DMS79 (cell line): ENCODE results near the gene MINDY3.
"Not testable (repeated sequence)": the region's sequence is repeated elsewhere in the genome, so short reads cannot be mapped to it uniquely, and the experiment has no call there.

ENCODE experiments used
- DNase-seq: peaks from one replicate; lab custom pipeline; 2025; lab: John Stamatoyannopoulos, UW

The MINDY3 gene

GRCh38 chr10:15856328-15857015 lies 3.8 kb downstream of the MINDY3 start:
- DNase-seq, result no peak

DNA sequence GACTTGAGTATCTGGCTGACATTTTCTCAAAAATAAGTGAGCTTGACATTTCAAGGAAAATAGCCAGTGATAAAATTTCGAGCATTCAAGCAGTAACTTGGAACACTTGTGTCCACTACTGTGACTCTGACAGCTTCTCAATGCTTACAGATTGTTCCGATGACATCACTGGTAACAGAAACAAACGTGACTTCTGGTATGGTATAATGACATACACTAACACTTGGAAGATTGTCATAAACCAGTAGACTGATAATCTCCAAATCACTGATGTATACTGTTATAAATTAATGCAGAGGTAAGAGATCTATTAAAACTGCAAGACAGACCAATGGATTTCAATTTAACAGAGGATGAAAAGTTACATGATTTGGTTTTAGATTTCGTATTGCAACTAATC lies 6.5 kb downstream of the MINDY3 start:
- no peak for DNase-seq

GRCh38 chr10:15852111-15852557 lies 8.2 kb downstream of the MINDY3 start:
- DNase-seq, result no peak

GRCh38 chr10:15850337-15850978 lies 9.8 kb downstream of the MINDY3 start:
- DNase-seq, result not testable (repeated sequence)

DNA sequence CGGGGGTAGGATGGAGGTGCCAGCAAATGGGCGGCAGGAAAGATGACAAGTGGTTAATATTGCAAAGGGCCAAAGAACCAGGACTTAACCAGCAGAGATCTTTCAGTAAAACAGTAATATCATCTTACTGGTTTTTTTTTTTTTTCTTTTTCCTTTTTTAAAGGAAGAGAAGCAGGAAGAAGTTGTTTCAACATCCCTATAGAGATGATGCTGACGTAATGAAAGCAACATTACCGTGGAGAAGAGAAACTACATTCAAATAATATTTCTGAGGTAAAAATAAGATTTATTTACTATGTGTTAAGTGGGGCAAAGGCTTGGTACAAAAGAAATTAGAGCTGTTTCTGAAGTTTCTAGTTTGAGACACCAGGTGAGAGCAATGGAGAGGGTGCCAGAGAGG lies 11.0 kb downstream of the MINDY3 start:
- no peak for DNase-seq

DNA sequence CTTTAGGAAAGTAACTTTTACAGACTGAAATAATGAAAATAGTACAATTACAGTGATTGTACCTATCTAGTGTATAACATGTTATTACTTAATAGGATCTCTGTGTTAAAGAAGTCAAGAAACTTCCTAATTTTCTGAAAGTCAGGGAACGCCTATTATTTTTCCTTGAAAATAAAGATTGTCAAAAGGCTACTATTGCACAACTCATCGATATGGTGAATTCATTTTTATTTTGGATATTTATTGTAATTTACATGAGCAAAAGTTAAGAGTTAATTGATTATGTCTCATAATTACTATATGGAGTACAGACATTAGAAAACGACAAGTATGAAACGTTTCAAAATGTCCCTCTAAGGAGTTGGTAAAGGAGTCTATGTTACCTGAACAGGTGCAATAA lies 12.8 kb downstream of the MINDY3 start:
- no peak for DNase-seq

DNA sequence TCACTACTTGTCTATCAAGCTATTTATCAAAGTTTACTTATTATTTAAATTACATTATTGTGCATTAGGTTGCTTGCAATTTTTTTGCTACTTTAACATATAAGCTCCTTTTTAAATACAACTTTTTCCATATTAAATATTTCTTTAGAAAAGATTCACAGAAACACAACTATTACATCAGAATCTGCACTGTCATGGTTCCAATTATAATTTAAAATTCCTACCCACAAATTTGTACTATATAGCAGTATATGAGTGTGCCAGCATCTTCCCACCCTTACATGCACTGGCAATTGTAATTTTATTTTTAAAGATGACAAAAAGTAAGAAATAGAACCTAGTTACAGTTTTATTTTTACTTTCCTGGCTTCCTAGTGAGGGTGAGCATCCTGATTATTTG lies 15.8 kb downstream of the MINDY3 start:
- no peak for DNase-seq

DNA sequence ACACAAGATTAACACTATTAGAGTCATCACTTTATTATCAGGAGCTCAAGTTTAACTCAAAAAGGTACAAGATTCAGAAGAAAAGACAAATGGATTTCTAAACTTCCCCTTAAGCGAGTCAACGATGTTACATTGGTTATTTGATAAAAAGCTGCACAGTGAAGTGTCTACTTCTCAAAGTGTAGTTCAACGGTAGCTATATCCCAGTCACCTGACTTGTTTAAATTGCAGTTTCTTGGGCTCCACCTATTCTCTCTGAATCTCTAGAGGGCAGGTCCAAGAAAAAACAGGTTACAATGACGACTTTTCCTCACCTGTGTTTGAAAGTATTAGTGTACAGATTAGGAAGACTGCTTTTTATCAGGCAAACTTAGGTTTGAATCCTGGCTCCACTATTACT lies 16.6 kb downstream of the MINDY3 start:
- no peak for DNase-seq

DNA sequence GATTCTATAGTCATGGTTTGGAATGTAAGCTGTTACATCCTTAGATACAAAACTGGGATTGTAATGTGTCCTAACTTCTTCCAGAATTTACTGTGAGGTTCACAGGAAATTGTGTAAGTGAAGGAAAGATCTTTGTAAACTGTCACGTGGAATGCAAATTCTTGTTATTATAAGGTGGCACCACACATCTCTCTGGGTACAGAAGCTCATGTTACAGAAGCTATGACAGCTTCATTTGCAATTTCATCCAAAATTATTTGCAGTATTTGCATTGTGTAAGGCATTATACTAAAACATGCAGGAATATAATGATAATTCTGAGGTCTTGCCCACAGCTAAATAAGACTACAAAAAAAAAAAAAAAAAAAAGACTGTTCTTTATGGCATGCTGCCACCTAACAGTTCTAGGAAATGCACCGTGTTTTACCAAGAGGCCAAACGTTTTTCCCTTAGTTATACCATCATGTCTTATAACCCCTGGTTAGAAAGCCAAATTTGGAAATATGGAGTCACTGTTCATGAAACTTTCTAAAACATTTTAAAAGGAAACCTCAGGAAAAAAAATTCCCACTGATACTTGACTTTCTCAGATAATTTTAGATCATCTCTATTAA lies 17.6 kb downstream of the MINDY3 start:
- DNase-seq, result no peak

- no peak for DNase-seq
These were observed 18.6 kb downstream of the MINDY3 start for GRCh38 chr10:15841696-15842095.

DNA sequence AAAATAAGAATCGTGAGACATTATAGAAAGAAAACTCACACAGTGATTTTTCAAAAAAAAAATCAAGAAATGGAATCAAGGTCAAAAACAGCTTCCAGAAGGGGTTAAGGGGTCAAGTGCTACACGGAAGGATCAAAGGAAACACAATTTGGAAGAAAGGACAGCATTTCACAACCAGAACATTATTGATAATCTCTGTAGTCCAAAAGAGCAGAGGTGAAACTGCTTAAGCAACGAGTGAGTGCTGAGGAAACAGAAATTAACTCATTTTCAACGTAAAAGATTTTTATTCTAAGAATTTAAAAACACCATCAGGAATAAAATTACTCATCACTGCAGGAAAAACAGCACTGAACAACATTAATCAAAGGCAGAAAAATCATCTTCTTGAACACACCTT lies 23.5 kb downstream of the MINDY3 start:
- DNase-seq, result no peak

GRCh38 chr10:15829495-15829894 lies 30.8 kb downstream of the MINDY3 start:
- DNase-seq, result no peak

DNA sequence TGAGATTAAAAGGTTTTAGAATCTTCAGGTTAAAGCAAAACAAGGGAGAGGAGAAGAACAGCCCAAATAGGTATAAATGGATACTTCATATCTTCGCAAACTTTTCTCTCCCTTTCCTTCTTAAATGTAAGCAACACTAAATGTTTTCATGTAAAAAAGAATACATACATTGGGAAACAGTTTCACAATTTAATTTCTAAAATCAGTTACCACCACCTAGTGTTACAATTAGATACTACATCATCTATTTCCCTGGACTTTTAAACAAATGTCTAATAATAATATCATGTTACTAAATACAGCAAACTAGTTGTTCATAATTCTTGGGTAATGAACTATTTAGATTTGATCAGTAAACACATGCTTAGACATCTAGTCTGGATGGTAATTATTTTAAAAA lies 35.8 kb downstream of the MINDY3 start:
- DNase-seq, result no peak

DNA sequence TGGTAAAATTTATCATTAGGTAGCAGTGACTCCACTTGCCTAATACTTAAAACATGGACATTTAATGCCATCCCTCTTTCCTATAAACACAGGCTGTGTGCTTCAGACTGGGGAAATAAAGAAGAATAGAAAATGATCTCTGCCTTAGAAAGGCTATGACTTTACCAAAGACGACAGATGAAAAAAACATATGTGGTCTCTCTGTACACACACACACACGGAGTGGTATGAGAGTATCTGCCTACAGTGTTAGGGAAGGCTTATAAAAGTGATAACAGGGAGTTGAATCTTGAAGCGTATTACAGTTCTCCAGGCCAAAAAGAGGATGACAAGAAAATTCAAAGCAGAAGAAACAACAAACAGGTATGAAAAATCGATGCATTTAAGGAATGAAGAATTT lies 38.2 kb downstream of the MINDY3 start:
- DNase-seq, result no peak

- DNase-seq, result no peak
These were observed 39.1 kb downstream of the MINDY3 start for GRCh38 chr10:15821046-15821683.

DNA sequence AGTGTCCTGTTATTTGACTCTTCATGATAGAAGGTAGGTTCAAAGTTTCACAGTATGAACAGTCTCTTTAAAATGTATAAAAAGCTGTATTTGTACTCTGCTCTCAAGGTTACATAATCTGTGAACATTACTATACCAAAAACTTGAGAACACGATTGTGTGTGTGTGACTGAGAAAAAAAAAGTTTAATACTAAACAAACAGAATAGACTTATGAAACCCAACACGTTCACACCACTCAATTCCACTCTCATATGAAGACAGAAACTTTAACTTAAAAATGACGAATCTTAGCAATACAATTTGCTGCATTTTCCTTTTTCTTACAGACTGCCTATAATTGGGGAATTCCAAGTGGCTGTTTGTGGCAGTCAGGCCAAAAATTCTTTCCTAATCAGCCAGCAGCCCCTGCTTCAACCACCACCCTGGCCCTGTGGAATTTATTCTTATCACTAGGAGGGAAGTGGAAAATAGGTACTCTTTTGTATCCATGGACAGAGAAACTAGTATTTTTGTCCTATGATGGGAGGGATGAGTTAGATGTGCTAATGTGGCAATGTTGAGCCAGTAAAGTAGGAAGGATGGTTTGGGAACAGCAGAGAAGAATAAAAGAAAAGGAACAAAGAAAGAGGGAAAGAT lies 42.8 kb downstream of the MINDY3 start:
- no peak for DNase-seq

GRCh38 chr10:15815242-15815885 lies 44.9 kb downstream of the MINDY3 start:
- no peak for DNase-seq

GRCh38 chr10:15814565-15814964 lies 45.7 kb downstream of the MINDY3 start:
- no peak for DNase-seq

GRCh38 chr10:15813415-15813814 lies 46.9 kb downstream of the MINDY3 start:
- DNase-seq, result no peak

DNA sequence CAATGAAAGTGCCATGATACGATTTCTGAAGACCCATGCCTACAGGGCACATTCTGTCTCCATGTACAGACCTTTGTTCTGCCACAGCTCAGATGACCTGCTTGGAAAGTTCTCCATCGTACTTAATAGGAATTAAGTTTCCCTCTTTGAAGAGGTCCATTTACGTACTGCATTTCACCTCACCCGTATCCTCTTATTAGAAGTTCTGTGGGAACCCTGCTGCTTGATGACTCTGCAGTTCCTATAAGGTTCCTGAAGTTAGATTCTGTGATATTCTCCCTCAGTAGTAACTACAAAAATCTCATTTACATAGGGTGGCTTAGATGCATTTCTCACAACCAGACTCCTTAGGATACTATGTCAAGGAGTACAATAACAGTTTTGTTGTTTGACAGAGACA lies 50.9 kb downstream of the MINDY3 start:
- DNase-seq, result no peak

DNA sequence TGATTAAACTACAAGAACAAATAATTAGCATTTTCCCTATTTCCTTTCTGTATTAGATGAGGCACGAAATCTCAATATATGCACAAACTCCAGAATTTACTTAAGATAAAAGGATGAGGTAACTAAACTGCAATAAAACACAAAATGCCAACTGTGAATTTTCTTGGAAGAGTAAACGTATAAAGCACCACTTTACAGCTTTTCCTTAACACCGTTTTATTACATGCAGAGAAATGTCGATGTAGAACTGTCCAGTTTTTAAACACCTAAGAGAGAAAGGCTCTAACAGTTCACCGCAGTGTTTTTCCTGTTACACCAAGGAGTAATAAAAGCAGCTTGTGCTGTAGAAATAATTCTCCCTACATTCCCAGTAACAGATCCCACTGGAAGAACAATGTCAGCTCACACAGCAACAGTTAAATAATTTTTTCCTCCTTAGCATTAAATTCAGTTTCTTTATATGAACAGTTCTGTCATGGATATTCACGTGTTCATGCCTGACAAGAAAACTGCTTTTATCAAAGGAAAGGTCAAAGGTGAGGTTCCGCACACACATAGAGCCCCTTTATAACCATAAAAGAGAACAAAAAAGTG lies 52.0 kb downstream of the MINDY3 start:
- DNase-seq, result no peak
